Measurements from ENCODE around the gene DDX51.

DDX51 gene

GRCh38 chr12:132167611-132168310 lies 23.6 kb upstream of the DDX51 start:
- in situ Hi-C loops (cut with MboI; ENCODE audit: low sequenced_read_pairs) = no loop called here

- in situ Hi-C loops (cut with MboI; ENCODE audit: low sequenced_read_pairs) = no loop called here
Observed at GRCh38 chr12:132166801-132167591, 22.9 kb upstream of the DDX51 start.

GRCh38 chr12:132166093-132166492 lies 22.0 kb upstream of the DDX51 start:
- in situ Hi-C loops (cut with MboI; ENCODE audit: low sequenced_read_pairs) = no loop called here

GRCh38 chr12:132165584-132165983 lies 21.5 kb upstream of the DDX51 start:
- in situ Hi-C loops (cut with MboI; ENCODE audit: low sequenced_read_pairs) = no loop called here

- in situ Hi-C loops (cut with MboI; ENCODE audit: low sequenced_read_pairs) = no loop called here
Observed at GRCh38 chr12:132164426-132164825, 20.3 kb upstream of the DDX51 start.

- in situ Hi-C loops (cut with MboI; ENCODE audit: low sequenced_read_pairs) = no loop called here
Observed at GRCh38 chr12:132163911-132164288, 19.8 kb upstream of the DDX51 start.

- in situ Hi-C loops (cut with MboI; ENCODE audit: low sequenced_read_pairs) = no loop called here
Observed at GRCh38 chr12:132163041-132163910, 19.2 kb upstream of the DDX51 start.

GRCh38 chr12:132162508-132163031 lies 18.5 kb upstream of the DDX51 start:
- in situ Hi-C loops (cut with MboI; ENCODE audit: low sequenced_read_pairs) = no loop called here

- in situ Hi-C loops (cut with MboI; ENCODE audit: low sequenced_read_pairs) = no loop called here
Observed at GRCh38 chr12:132161796-132162507, 17.8 kb upstream of the DDX51 start.

- in situ Hi-C loops (cut with MboI; ENCODE audit: low sequenced_read_pairs) = no loop called here
Observed at GRCh38 chr12:132161036-132161781, 17.1 kb upstream of the DDX51 start.

- in situ Hi-C loops (cut with MboI; ENCODE audit: low sequenced_read_pairs) = no loop called here
Observed at GRCh38 chr12:132160601-132161035, 16.5 kb upstream of the DDX51 start.

GRCh38 chr12:132160016-132160415 lies 15.9 kb upstream of the DDX51 start:
- in situ Hi-C loops (cut with MboI; ENCODE audit: low sequenced_read_pairs) = no loop called here

GRCh38 chr12:132159555-132160003 lies 15.5 kb upstream of the DDX51 start:
- in situ Hi-C loops (cut with MboI; ENCODE audit: low sequenced_read_pairs) = no loop called here

GRCh38 chr12:132158677-132159554 lies 14.8 kb upstream of the DDX51 start:
- in situ Hi-C loops (cut with MboI; ENCODE audit: low sequenced_read_pairs) = no loop called here

GRCh38 chr12:132157733-132158409 lies 13.8 kb upstream of the DDX51 start:
- in situ Hi-C loops (cut with MboI; ENCODE audit: low sequenced_read_pairs) = no loop called here

- in situ Hi-C loops (cut with MboI; ENCODE audit: low sequenced_read_pairs) = no loop called here
Observed at GRCh38 chr12:132156573-132157325, 12.6 kb upstream of the DDX51 start.

GRCh38 chr12:132155771-132156572 lies 11.9 kb upstream of the DDX51 start:
- in situ Hi-C loops (cut with MboI; ENCODE audit: low sequenced_read_pairs) = no loop called here

Data from HL-60/S4 treated with retinoic acid at 250 ng/mL for 4 days and 3 days (cell line).